T follicular helper cell (primary cell): ENCODE data around the gene SHROOM2.

Source experiments
- DNase-seq: peaks from one replicate; pipeline ENCODE4 v3.0.0-alpha.2; 2020; ENCODE audit warnings: low read depth

Gene SHROOM2

GRCh38 chrX:9899640-9900111 is 113.4 kb downstream of the SHROOM2 start:
- DNase-seq, result no peak

- no peak for DNase-seq
Measured at GRCh38 chrX:9902656-9903055, 116.4 kb downstream of the SHROOM2 start.

DNA sequence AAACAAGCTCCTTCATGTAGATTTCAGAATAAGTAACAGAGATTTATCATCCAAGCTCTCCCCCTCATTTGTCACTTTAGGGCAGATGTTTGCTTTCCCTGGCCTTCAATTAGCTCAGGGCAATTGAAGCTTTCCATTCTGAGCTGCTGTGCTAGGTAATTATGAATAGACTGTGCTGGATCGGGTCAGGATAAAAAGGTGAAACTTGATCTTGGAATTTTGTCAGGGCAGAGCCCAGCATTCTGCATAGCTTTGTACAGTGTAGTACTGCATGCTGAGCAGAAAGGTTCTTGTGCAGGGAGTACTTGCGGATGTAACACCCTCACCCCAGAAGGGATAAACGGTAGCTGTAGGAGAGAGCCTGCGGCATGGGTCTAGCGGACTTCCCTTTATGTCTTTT is 116.9 kb downstream of the SHROOM2 start:
- no peak for DNase-seq

GRCh38 chrX:9905288-9905687 is 119.1 kb downstream of the SHROOM2 start:
- DNase-seq, result no peak

- DNase-seq, result no peak
Measured at GRCh38 chrX:9905721-9906120, 119.5 kb downstream of the SHROOM2 start.

DNA sequence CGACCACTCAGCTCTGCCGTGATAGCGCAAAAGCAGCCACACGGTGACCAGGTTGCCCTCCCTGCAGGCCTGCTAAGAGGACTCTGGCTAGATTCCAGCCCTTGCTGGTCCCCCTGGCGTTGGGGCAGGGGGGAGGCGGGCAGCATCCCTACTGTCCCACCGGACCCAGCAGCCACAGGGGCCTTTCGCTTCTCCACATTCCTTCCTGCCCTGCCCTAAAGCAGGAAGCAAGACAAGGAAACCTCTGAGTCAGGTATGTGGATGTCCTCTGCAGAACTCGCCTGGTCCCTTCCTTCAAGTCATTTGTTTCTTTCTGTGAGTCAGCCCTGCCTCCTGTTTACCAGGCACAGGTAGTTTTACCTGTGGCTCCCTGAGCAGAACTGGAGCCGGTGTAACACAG is 120.7 kb downstream of the SHROOM2 start:
- no peak for DNase-seq

DNA sequence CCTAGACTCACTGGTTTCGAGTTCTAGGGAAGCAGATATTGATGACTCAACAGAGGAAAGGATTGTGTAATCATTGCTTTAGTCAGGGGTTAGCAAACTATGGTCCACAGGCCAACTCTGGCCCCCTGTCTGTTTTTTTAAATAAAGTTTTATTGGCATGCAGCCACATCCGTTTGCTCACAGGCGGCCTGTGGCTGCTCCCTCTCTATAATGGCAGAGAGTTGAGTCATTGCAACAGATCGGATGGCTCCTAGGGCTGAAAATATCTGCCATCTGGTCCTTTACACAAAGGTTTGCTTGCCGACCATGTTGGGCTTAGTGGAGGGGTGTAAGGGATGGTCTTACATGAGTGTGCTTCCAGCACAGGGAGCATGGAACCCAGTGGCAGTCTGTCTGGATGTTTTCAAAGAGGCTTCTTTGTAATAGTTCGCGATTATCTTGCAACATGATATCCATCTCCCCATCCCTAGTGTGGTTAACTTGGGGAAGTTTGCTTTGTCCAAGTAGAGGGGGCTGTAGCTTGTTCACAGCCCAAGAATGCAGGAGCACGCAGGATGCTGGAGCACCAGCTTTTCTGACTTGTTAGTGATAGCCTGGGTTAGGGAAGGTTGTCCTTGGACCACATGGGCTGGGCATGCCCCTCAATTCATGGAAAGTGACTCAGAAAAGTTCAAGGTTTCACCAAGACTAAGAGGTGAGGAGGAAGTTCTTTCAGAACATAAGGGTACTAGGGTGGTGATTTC is 121.6 kb downstream of the SHROOM2 start:
- DNase-seq, result no peak

GRCh38 chrX:9909254-9909653 is 123.0 kb downstream of the SHROOM2 start:
- DNase-seq, result no peak

GRCh38 chrX:9911487-9911886 is 125.3 kb downstream of the SHROOM2 start:
- DNase-seq, result no peak

GRCh38 chrX:9912351-9913145 is 126.3 kb downstream of the SHROOM2 start:
- DNase-seq, result no peak

- DNase-seq, result no peak
Measured at GRCh38 chrX:9913146-9913433, 126.9 kb downstream of the SHROOM2 start.

- no peak for DNase-seq
Measured at GRCh38 chrX:9917861-9918260, 131.6 kb downstream of the SHROOM2 start.

DNA sequence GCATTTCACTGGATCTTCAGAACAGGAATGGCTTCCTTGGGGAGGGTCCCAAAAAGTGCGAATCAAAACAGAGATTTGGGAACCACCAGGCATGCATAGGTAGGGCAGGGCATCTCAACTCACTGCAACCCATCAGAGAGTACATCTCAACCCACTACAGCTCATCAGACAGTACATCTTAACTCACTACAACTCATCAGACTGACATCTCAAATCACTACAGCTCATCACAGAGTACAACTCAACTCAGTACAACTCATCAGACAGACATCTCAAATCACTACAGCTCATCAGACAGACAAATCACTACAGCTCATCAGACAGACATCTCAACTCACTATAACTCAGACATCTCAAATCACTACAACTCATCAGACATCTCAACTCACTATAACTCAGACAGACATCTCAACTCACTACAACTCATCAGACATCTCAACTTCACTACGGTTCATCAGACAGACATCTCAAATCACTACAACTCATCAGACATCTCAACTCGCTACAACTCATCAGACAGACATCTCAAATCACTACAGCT is 133.5 kb downstream of the SHROOM2 start:
- no peak for DNase-seq

- no peak for DNase-seq
Measured at GRCh38 chrX:9921407-9921806, 135.2 kb downstream of the SHROOM2 start.

DNA sequence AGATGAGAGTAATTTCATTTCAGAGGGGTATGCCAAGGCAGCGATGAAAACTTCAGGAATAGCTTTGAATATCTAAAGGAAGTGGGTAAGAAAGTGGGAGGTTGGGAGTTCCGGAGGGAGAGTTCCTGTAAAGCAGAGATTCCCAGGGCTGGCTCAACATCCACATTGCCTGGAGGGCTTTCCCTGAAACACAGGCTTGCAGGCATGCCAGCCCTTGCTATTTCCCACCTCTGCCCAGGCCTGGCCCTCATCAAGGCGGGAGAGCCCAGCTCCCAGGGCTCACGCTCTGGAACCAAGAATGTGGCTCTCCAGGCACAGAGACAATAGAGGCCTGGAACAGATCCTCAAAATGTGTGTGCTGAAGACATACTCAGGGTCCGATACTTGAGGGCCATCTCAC is 137.1 kb downstream of the SHROOM2 start:
- DNase-seq, result no peak

- DNase-seq, result no peak
Measured at GRCh38 chrX:9926002-9926401, 139.8 kb downstream of the SHROOM2 start.

GRCh38 chrX:9927698-9928482 is 141.7 kb downstream of the SHROOM2 start:
- DNase-seq, result no peak

DNA sequence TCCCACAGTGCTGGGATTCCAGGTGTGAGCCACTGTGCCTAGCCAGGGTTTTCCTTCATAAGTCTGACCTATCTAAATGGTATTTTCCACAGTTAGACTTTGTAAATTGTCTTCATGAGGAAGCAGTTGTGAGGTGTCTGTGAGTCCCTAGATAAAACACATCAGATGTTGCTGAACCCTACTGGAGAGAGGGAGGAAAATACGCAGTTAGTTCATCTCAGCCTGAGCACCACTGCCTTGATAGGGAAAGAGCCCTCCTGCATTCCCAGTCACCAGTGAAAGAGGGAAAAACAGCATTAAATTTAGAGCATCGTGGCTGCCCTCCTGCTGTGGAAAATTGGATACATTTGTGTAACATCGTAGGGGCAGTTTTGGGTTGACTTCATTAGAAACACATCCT is 149.2 kb downstream of the SHROOM2 start:
- no peak for DNase-seq

GRCh38 chrX:9937761-9938160 is 151.5 kb downstream of the SHROOM2 start:
- DNase-seq, result no peak

DNA sequence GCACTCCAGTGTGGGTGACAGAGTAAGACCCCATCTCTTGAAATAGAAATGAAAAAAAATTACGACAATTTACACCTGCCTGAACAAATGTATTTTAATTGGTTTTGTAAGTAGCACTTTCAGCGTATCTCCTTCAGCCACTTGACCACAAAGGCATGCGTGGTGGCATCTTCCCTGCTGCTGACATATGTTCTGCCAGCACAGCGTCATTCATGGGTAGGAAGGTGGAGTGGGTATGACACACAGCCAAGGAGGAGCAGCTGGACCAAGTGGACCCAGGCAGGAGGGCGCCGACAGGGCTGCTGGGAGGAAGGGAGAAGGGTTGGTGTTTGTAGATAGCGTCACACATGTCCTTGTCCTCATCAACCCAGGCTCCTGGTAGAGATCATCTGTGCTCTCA is 152.3 kb downstream of the SHROOM2 start:
- DNase-seq, result no peak

GRCh38 chrX:9940421-9940820 is 154.2 kb downstream of the SHROOM2 start:
- no peak for DNase-seq

- no peak for DNase-seq
Measured at GRCh38 chrX:9942086-9942485, 155.9 kb downstream of the SHROOM2 start.
